Neuron (in vitro differentiated cells): ENCODE data around the gene NEUROD6.

Source experiments
- H2AFZ ChIP-seq: one replicate; pipeline ENCODE4 v1.6.1; 2013; ENCODE audit warnings: low read depth, mild to moderate bottlenecking, inconsistent platforms, low read length, moderate library complexity
- H3K27me3 ChIP-seq: one replicate; pipeline ENCODE4 v1.6.1; 2013; ENCODE audit warnings: low read length; ENCODE audit not compliant: insufficient read depth
- H3K36me3 ChIP-seq: one replicate; pipeline ENCODE4 v1.6.1; 2013; ENCODE audit warnings: low read length; ENCODE audit not compliant: insufficient read depth
- H3K4me1 ChIP-seq: one replicate; pipeline ENCODE4 v1.6.1; 2013; ENCODE audit warnings: low read length; ENCODE audit not compliant: insufficient read depth
- H3K4me3 ChIP-seq: 2 replicates; pipeline ENCODE4 v1.5.1; 2013; ENCODE audit warnings: mild to moderate bottlenecking, low read length, moderate library complexity
- H3K9me3 ChIP-seq: one replicate; pipeline ENCODE4 v1.6.1; 2013; ENCODE audit warnings: low read length

Gene NEUROD6

DNA sequence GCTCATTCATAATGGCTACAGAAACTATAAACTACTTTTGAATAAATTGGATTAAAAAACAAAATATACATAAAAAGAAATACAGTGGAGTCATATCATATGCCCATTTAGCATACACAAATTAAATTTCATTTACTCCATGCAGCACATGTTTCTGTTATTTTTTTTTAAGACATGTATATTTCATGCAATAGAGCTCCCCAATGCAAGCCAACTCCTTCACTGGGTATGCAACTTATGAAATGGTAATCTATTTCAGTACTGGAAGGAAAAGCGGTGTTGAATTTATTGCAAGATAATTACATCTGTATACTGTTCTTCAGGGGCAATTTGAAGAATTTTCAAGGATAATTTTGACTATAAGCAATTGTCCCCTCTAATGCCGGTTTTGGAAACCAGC, 49.9 kb downstream of the NEUROD6 start:
- no peaks in the 10 kb centered on the region for H3K4me1 ChIP-seq
- H3K9me3 ChIP-seq = no peaks in the 10 kb centered on the region
- no peaks in the 10 kb centered on the region for H3K36me3 ChIP-seq
- H2AFZ ChIP-seq = no peak overlapping the region
- H3K27me3 ChIP-seq = no peaks in the 10 kb centered on the region
- no peak overlapping the region for H3K4me3 ChIP-seq
